ENCODE measurements around the gene ILF2. TPM values are rescaled to one million over a fixed set of nuclear protein-coding genes. Genes with fewer than 3 reads are reported as not detected.
"Not testable (repeated sequence)": the region's sequence is repeated elsewhere in the genome, so short reads cannot be mapped to it uniquely, and the experiment has no call there.

ILF2 gene
- total RNA-seq (2014; rRNA removed; shearing (Covaris generic)), result 176 and 180 TPM in 2 replicates
- 174 and 178 TPM in 2 replicates for polyA plus RNA-seq (2016; fragmentation: Nextera tagmentation; extraction: Ambion mirVana)

- Histone ChIP-seq H3K4me1 (ENCODE audit: insufficient read depth) (peaks cover 9% of the 10 kb centered on the region), H3K9me3 (ENCODE audit: low read depth) (no peaks in the 10 kb centered on the region), H2AFZ (peak within 1 kb of the TSS; percentile 83), H3K79me2 (ENCODE audit: insufficient read depth) (peaks cover 48% of the 10 kb centered on the region), H3K4me3 (peak within 1 kb of the TSS; percentile 97), H4K20me1 (ENCODE audit: insufficient read depth) (no peaks in the 10 kb centered on the region), H3K36me3 (ENCODE audit: low read depth) (peaks cover 38% of the 10 kb centered on the region), H3K27ac (peak within 1 kb of the TSS; percentile 88), H3K4me2 (ENCODE audit: unreplicated experiment) (peak within 1 kb of the TSS; percentile 95), H3K27me3 (replicated peaks; ENCODE audit: insufficient read depth) (no peaks in the 10 kb centered on the region), H3K9me2 (ENCODE audit: insufficient read depth) (no peaks in the 10 kb centered on the region), H3K9ac (peak within 1 kb of the TSS; percentile 97), H3F3A (ENCODE audit: insufficient read depth) (peaks cover 49% of the 10 kb centered on the region)
- in situ Hi-C loops (cut with MboI), result no loop called here
- 1% methylated on average over 35 of the region's 35 CpGs for WGBS, 2 experiments (ENCODE audit: low coverage in 1 of 2, low lambda C conversion rate in 2 of 2, missing lambda C conversion rate in 2 of 2)
- peak; percentile 98 for DNase-seq
- TF ChIP-seq EZH2 (IDR thresholded peaks at IDR 0.05; ENCODE audit: insufficient read depth, poor library complexity, severe bottlenecking), result no peak
- no peak for TF ChIP-seq EZH2phosphoT487 (IDR thresholded peaks at IDR 0.05; ENCODE audit: insufficient read depth, low read depth)
Measured at GRCh38 chr1:153670859-153671627, at the start of gene ILF2. TSS of gene ILF2 (minus strand) at chr1:153670993. CDS start at chr1:153670922, 71 bp downstream.

DNA sequence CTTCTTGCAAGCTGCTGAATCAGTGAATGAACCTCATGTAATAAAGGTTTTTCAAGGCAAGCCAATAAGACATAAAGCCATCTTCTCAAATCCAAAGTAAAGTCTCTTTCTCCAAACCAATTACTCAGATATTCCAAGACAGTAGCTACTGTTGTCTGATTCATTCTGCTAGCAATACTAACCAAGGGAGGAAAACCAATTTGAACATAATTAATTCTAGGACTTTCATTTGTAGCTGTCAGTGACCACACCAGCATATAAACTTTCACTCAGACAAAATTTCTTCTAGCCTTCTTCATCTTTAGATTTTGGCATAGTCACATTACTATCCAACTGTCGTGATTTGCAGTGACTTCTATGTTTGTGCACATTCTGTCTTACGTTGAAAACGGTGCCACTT, 46.5 kb upstream of the ILF2 start:
- H3K4me3 ChIP-seq, result no peak overlapping the region
- H3K9ac ChIP-seq, result no peak overlapping the region
- no peak overlapping the region for H3K4me2 ChIP-seq (ENCODE audit: unreplicated experiment)
- no peaks in the 10 kb centered on the region for H3K4me1 ChIP-seq (ENCODE audit: insufficient read depth)
- H2AFZ ChIP-seq, result no peak overlapping the region
- H4K20me1 ChIP-seq (ENCODE audit: insufficient read depth), result no peaks in the 10 kb centered on the region
- no peak for DNase-seq
- no peaks in the 10 kb centered on the region for H3K9me2 ChIP-seq (ENCODE audit: insufficient read depth)
- H3K27me3 ChIP-seq (replicated peaks; ENCODE audit: insufficient read depth), result no peaks in the 10 kb centered on the region
- H3F3A ChIP-seq (ENCODE audit: insufficient read depth), result no peaks in the 10 kb centered on the region
- no peak overlapping the region for H3K27ac ChIP-seq
- TF ChIP-seq EZH2phosphoT487 (IDR thresholded peaks at IDR 0.05; ENCODE audit: insufficient read depth, low read depth), result no peak
- TF ChIP-seq EZH2 (IDR thresholded peaks at IDR 0.05; ENCODE audit: insufficient read depth, poor library complexity, severe bottlenecking), result no peak
- WGBS, 2 experiments (ENCODE audit: low coverage in 1 of 2, low lambda C conversion rate in 2 of 2, missing lambda C conversion rate in 2 of 2), result 81 to 83% methylated on average over 3 of the region's 3 CpGs
- no peaks in the 10 kb centered on the region for H3K36me3 ChIP-seq (ENCODE audit: low read depth)
- in situ Hi-C loops (cut with MboI), result no loop called here
- no peaks in the 10 kb centered on the region for H3K9me3 ChIP-seq (ENCODE audit: low read depth)
- H3K79me2 ChIP-seq (ENCODE audit: insufficient read depth), result no peaks in the 10 kb centered on the region

DNA sequence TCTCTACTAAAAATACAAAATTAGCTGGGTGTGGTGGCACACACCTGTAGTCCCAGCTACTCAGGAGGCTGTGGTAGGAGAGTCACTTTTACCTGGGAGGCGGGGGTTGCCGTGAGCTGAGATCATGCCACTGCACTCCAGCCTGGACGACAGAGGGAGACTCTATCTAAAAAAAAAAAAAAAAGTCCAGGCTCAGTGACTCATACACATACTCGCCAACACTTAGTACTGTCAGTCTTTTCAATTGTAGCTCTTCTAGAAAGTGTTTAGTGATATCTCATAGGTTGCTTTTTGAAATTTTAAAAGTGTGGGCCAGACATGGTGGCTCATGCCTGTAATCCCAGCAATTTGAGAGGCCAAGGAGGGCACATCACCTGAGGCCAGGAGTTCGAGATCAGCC, 45.4 kb upstream of the ILF2 start:
- in situ Hi-C loops (cut with MboI); H3K79me2 ChIP-seq (ENCODE audit: insufficient read depth); H3K27ac ChIP-seq; H3K9me3 ChIP-seq (ENCODE audit: low read depth); H3K9ac ChIP-seq; H2AFZ ChIP-seq; H3K27me3 ChIP-seq (replicated peaks; ENCODE audit: insufficient read depth); H3F3A ChIP-seq (ENCODE audit: insufficient read depth); H3K36me3 ChIP-seq (ENCODE audit: low read depth); H3K4me1 ChIP-seq (ENCODE audit: insufficient read depth); DNase-seq; H3K4me3 ChIP-seq; H4K20me1 ChIP-seq (ENCODE audit: insufficient read depth); H3K4me2 ChIP-seq (ENCODE audit: unreplicated experiment); H3K9me2 ChIP-seq (ENCODE audit: insufficient read depth): not testable (repeated sequence)
- 56 to 63% methylated on average over 5 of the region's 5 CpGs for WGBS, 2 experiments (ENCODE audit: low coverage in 1 of 2, low lambda C conversion rate in 2 of 2, missing lambda C conversion rate in 2 of 2)

DNA sequence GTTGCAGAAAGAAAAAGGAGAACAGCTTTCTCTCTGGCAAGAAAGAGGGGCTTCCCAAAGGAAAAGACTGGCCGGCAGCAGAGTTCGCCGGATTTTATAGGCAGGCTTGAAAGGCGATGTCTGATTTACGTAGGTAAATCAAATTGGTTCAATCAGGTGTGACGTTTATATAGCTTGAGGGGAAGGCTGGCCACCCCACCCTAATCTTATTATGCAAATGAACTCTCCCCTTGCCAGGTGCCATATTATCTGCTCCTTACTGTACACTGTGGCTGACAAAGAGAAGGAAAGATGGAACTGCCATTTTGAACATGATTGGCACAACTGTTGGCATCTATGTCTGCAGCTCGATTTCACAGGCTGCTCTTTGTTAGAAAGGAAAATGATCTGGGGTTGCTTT, 40.2 kb upstream of the ILF2 start:
- Histone ChIP-seq H3K9ac (no peak overlapping the region), H2AFZ (no peak overlapping the region), H4K20me1 (ENCODE audit: insufficient read depth) (no peaks in the 10 kb centered on the region), H3K9me3 (ENCODE audit: low read depth) (no peaks in the 10 kb centered on the region), H3K27me3 (replicated peaks; ENCODE audit: insufficient read depth) (no peaks in the 10 kb centered on the region), H3F3A (ENCODE audit: insufficient read depth) (peaks cover 5% of the 10 kb centered on the region; the same call in 1 of the 2 replicates), H3K27ac (no peak overlapping the region), H3K4me2 (ENCODE audit: unreplicated experiment) (no peak overlapping the region), H3K4me3 (no peak overlapping the region), H3K4me1 (ENCODE audit: insufficient read depth) (no peaks in the 10 kb centered on the region), H3K9me2 (ENCODE audit: insufficient read depth) (no peaks in the 10 kb centered on the region), H3K79me2 (ENCODE audit: insufficient read depth) (no peaks in the 10 kb centered on the region), H3K36me3 (ENCODE audit: low read depth) (no peaks in the 10 kb centered on the region)
- in situ Hi-C loops (cut with MboI), result no loop called here
- DNase-seq, result no peak
- TF ChIP-seq EZH2 (IDR thresholded peaks at IDR 0.05; ENCODE audit: insufficient read depth, poor library complexity, severe bottlenecking) (no peak), EZH2phosphoT487 (IDR thresholded peaks at IDR 0.05; ENCODE audit: insufficient read depth, low read depth) (no peak)
- WGBS, 2 experiments (ENCODE audit: low coverage in 1 of 2, low lambda C conversion rate in 2 of 2, missing lambda C conversion rate in 2 of 2), result 13 to 20% methylated on average over 7 of the region's 7 CpGs

All from GM23248 (cell line).